ENCODE data around the gene TTC12. TPM values are rescaled to one million over a fixed set of nuclear protein-coding genes. Genes with fewer than 3 reads are reported as not detected.

TTC12 gene
- total RNA-seq, 1 experiment from 2014 or later, result 30.5 TPM

GRCh38 chr11:113365895-113366294 lies 51.5 kb downstream of the TTC12 start:
- Mint-ChIP-seq H3K4me1 (ENCODE audit: insufficient read depth, unreplicated experiment) (peaks cover 10% of the 10 kb centered on the region), H3K4me3 (ENCODE audit: unreplicated experiment) (no peak overlapping the region), H3K36me3 (ENCODE audit: insufficient read depth, unreplicated experiment) (peaks cover 40% of the 10 kb centered on the region), H3K27ac (ENCODE audit: low read depth, unreplicated experiment) (no peak overlapping the region), H3K27me3 (ENCODE audit: insufficient read depth, unreplicated experiment) (no peaks in the 10 kb centered on the region), H3K9me3 (ENCODE audit: unreplicated experiment) (no peaks in the 10 kb centered on the region)
- ChIA-PET POLR2A (interaction anchor here (0.7 to 1.4 kb wide), 3 partner anchors 12 to 13 kb away, joined by 3 to 4 read pairs (median 3); no protein-coding TSS in a partner anchor), CTCF (interaction anchor here (1.0 kb wide), 1 partner anchor 167 kb away, joined by 3 read pairs; no protein-coding TSS in a partner anchor)
- TF ChIP-seq, protein P1, sequence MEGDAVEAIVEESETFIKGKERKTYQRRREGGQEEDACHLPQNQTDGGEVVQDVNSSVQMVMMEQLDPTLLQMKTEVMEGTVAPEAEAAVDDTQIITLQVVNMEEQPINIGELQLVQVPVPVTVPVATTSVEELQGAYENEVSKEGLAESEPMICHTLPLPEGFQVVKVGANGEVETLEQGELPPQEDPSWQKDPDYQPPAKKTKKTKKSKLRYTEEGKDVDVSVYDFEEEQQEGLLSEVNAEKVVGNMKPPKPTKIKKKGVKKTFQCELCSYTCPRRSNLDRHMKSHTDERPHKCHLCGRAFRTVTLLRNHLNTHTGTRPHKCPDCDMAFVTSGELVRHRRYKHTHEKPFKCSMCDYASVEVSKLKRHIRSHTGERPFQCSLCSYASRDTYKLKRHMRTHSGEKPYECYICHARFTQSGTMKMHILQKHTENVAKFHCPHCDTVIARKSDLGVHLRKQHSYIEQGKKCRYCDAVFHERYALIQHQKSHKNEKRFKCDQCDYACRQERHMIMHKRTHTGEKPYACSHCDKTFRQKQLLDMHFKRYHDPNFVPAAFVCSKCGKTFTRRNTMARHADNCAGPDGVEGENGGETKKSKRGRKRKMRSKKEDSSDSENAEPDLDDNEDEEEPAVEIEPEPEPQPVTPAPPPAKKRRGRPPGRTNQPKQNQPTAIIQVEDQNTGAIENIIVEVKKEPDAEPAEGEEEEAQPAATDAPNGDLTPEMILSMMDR (IDR thresholded peaks at IDR 0.05; ENCODE audit: unreplicated experiment), result no peak
- DNase-seq (ENCODE audit: unreplicated experiment), result no peak
- intact Hi-C loops (cut with micrococcal nuclease), result no loop called here
- BruUV-seq (replicated peaks), result no TSS peak

DNA sequence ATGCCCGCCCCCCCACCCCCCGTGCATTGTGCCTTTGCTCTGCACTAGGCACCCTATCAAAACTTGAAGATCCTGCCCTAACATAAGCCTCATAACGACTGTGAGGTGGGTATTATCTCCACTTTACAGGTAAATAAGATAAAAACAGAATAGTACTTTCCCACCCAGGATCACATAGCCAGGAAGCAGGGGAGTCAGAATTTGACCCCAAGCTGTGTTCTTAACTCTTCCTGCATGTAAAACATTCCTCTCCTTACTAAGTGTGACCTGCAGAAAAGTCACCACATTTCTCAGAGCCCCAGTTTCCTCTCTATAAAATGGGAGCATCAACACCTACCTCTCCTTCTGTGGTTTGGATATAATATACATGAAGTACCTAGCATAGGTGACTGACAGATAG lies 55.0 kb downstream of the TTC12 start:
- no peaks in the 10 kb centered on the region for H3K27me3 Mint-ChIP-seq (ENCODE audit: insufficient read depth, unreplicated experiment)
- ChIA-PET POLR2A (no interaction called here), CTCF (no interaction called here)
- peaks cover 24% of the 10 kb centered on the region for H3K36me3 Mint-ChIP-seq (ENCODE audit: insufficient read depth, unreplicated experiment)
- H3K4me3 Mint-ChIP-seq (ENCODE audit: unreplicated experiment), result no peak overlapping the region
- H3K4me1 Mint-ChIP-seq (ENCODE audit: insufficient read depth, unreplicated experiment), result peaks cover 26% of the 10 kb centered on the region
- intact Hi-C loops (cut with micrococcal nuclease), result no loop called here
- no TSS peak for BruUV-seq (replicated peaks)
- peak overlapping the region; percentile 75 for H3K27ac Mint-ChIP-seq (ENCODE audit: low read depth, unreplicated experiment)
- no peaks in the 10 kb centered on the region for H3K9me3 Mint-ChIP-seq (ENCODE audit: unreplicated experiment)
- TF ChIP-seq, protein P1 (IDR thresholded peaks at IDR 0.05; ENCODE audit: unreplicated experiment), result no peak
- DNase-seq (ENCODE audit: unreplicated experiment), result no peak

DNA sequence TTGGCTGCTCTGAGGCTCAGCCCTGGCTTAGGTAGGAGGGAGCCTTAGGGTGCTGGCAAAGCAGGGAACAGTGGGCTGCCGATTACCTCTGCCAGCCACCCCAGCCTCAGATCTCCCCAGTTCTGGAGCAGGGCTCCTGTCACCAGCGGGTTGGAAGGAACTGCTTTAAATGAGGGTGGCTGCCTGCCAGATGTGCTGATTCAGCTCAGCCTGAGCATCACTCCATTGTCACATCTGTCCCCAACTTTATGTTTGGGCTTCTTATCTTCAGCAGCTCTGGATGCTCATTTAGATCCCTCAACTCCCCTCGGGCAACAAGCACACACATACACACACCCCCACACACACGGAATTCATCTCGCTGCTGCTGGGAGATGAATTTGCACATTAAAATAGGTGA lies 56.3 kb downstream of the TTC12 start:
- Mint-ChIP-seq H3K4me3 (ENCODE audit: unreplicated experiment) (no peak overlapping the region), H3K27ac (ENCODE audit: low read depth, unreplicated experiment) (no peak overlapping the region), H3K4me1 (ENCODE audit: insufficient read depth, unreplicated experiment) (peaks cover 26% of the 10 kb centered on the region), H3K36me3 (ENCODE audit: insufficient read depth, unreplicated experiment) (peaks cover 24% of the 10 kb centered on the region), H3K27me3 (ENCODE audit: insufficient read depth, unreplicated experiment) (no peaks in the 10 kb centered on the region), H3K9me3 (ENCODE audit: unreplicated experiment) (no peaks in the 10 kb centered on the region)
- CTCF ChIA-PET, result interaction anchor here (0.9 kb wide), 1 partner anchor 123 kb away, joined by 3 read pairs; no protein-coding TSS in a partner anchor
- BruUV-seq (replicated peaks), result no TSS peak
- TF ChIP-seq, protein P1 (IDR thresholded peaks at IDR 0.05; ENCODE audit: unreplicated experiment), result no peak
- POLR2A ChIA-PET, result interaction anchor here (0.8 to 1.4 kb wide), 3 partner anchors 13 to 87 kb away, joined by 3 to 4 read pairs (median 3); no protein-coding TSS in a partner anchor
- no peak for DNase-seq (ENCODE audit: unreplicated experiment)
- intact Hi-C loops (cut with micrococcal nuclease), result loop anchor here (10.0 kb wide), 1 partner anchor 364 kb away; no protein-coding TSS in a partner anchor

DNA sequence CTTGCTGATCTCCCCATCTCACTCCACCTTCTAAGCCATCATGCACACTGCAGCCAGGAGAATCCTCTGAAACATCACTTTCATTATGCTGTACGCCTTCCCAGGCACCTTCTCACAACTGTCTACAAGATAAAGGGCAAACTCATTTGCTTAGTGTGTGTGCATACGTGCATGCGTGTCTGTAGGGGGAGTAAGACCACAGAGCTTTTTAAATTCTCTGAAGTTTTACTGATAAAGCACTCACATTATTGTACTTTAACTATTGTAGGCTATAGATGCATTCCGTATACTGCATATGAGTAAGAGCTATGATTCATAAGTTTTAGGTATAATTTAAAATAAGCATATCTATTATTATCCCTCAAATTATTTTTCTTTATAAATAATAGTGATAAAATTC lies 57.9 kb downstream of the TTC12 start:
- no peaks in the 10 kb centered on the region for H3K9me3 Mint-ChIP-seq (ENCODE audit: unreplicated experiment)
- intact Hi-C loops (cut with micrococcal nuclease), result loop anchor here (10.0 kb wide), 1 partner anchor 362 kb away; no protein-coding TSS in a partner anchor
- no TSS peak for BruUV-seq (replicated peaks)
- H3K36me3 Mint-ChIP-seq (ENCODE audit: insufficient read depth, unreplicated experiment), result peaks cover 17% of the 10 kb centered on the region
- no peak overlapping the region for H3K4me3 Mint-ChIP-seq (ENCODE audit: unreplicated experiment)
- CTCF ChIA-PET, result interaction anchor here (1.2 kb wide), 1 partner anchor 55 kb away, joined by 3 read pairs; no protein-coding TSS in a partner anchor
- TF ChIP-seq, protein P1 (IDR thresholded peaks at IDR 0.05; ENCODE audit: unreplicated experiment), result no peak
- H3K27me3 Mint-ChIP-seq (ENCODE audit: insufficient read depth, unreplicated experiment), result no peaks in the 10 kb centered on the region
- POLR2A ChIA-PET, result interaction anchor here (1.2 kb wide), 1 partner anchor 69 kb away, joined by 3 read pairs; no protein-coding TSS in a partner anchor
- DNase-seq (ENCODE audit: unreplicated experiment), result no peak
- H3K27ac Mint-ChIP-seq (ENCODE audit: low read depth, unreplicated experiment), result no peak overlapping the region
- peaks cover 36% of the 10 kb centered on the region for H3K4me1 Mint-ChIP-seq (ENCODE audit: insufficient read depth, unreplicated experiment)
